B cell (primary cell): ENCODE data around the gene TTLL11. TPM values are rescaled to one million over a fixed set of nuclear protein-coding genes. Genes with fewer than 3 reads are reported as not detected.
A peak's percentile ranks its signal among the peaks of the same experiment; 100 is the strongest.

Experiments
- ATAC-seq: fragments of 200-7000 bp; cut with Tn5 transposase; one replicate; pipeline ENCODE4 v1.10.0; 2021; ENCODE audit warnings: low read depth, mild to moderate bottlenecking, moderate number of reproducible peaks, moderate library complexity
- CTCF ChIA-PET: fragments of 350-600 bp; sonication (Branson Sonifier 250); formaldehyde crosslinking; loops from one replicate; lab custom pipeline; 2021; ENCODE audit warnings: antibody characterized with exemption, inconsistent platforms; lab: Charles Lee
- POLR2A ChIA-PET: fragments of 350-600 bp; sonication (Branson Sonifier 250); formaldehyde crosslinking; loops from one replicate; lab custom pipeline; 2021; ENCODE audit warnings: antibody characterized with exemption; lab: Charles Lee
- DNase-seq: peaks from one replicate; pipeline ENCODE4 v3.0.0; 2013
- H2AFZ ChIP-seq: 2 replicates; pipeline ENCODE4 v1.6.1; 2012; ENCODE audit warnings: mild to moderate bottlenecking, low read depth, low read length; ENCODE audit not compliant: insufficient read depth, poor library complexity, severe bottlenecking
- H3K27ac ChIP-seq, 2 donors: 1 replicate in 1 of 2; 2 replicates in 1 of 2; pipeline ENCODE4 v1.5.1; 2012 to 2013; ENCODE audit warnings: low read length in 2 of 2, mild to moderate bottlenecking in 2 of 2, moderate library complexity in 1 of 2
- H3K27me3 ChIP-seq, 4 experiments: fragments of 200-600 bp in 1 of 4; sonication (generic) in 1 of 4; replicated peaks in 1 of 4; 1 replicate in 2 of 4; 2 replicates in 2 of 4; pipeline versions ENCODE4 v1.6.1 to v1.7.0; 2013 to 2016; ENCODE audit warnings: low read length in 3 of 4, mild to moderate bottlenecking in 2 of 4, mixed read lengths in 1 of 4, moderate library complexity in 1 of 4; ENCODE audit not compliant: insufficient read depth in 4 of 4, control insufficient read depth in 3 of 4; ENCODE audit errors: control extremely low read depth in 1 of 4
- H3K36me3 ChIP-seq, 2 experiments: replicated peaks in 1 of 2; 1 replicate in 1 of 2; 2 replicates in 1 of 2; pipeline versions ENCODE4 v1.6.1 to v1.7.1; 2013; ENCODE audit warnings: low read length in 1 of 2; ENCODE audit not compliant: insufficient read depth in 2 of 2, control insufficient read depth in 1 of 2; ENCODE audit errors: control extremely low read depth in 1 of 2, extremely low read depth in 1 of 2
- H3K4me1 ChIP-seq, 2 donors: fragments of 200-600 bp in 1 of 2; sonication (generic) in 1 of 2; 1 replicate in 1 of 2; 2 replicates in 1 of 2; pipeline versions ENCODE4 v1.5.1 to v1.6.1; 2013 to 2017; ENCODE audit warnings: low read length in 2 of 2; ENCODE audit not compliant: control insufficient read depth in 2 of 2, insufficient read depth in 2 of 2
- H3K4me2 ChIP-seq: replicated peaks from 2 replicates; pipeline ENCODE3; 2012; ENCODE audit warnings: mild to moderate bottlenecking, low read depth, low read length; ENCODE audit not compliant: poor library complexity, severe bottlenecking
- H3K4me3 ChIP-seq, 5 experiments: fragments of 200-600 bp in 1 of 5; sonication (generic) in 1 of 5; 1 replicate in 3 of 5; 2 replicates in 2 of 5; pipeline versions ENCODE4 v1.5.1 to v1.7.0; 2011 to 2016; ENCODE audit warnings: low read length in 4 of 5, mild to moderate bottlenecking in 4 of 5, low read depth in 2 of 5, control low read depth in 1 of 5, moderate library complexity in 1 of 5; ENCODE audit not compliant: insufficient read depth in 1 of 5; ENCODE audit errors: control extremely low read depth in 1 of 5, extremely low read depth in 1 of 5
- H3K79me2 ChIP-seq: fragments of 200-600 bp; sonication (generic); one replicate; pipeline ENCODE4 v1.6.0; 2016; ENCODE audit warnings: low read length; ENCODE audit not compliant: control insufficient read depth, insufficient read depth
- H3K9ac ChIP-seq: fragments of 200-600 bp; sonication (generic); 2 replicates; pipeline ENCODE4 v1.6.1; 2017; ENCODE audit warnings: mild to moderate bottlenecking, low read length, moderate library complexity
- H3K9me3 ChIP-seq, 3 donors: one replicate each; pipeline versions ENCODE4 v1.6.1 to v1.7.1; 2013; ENCODE audit warnings: low read length in 2 of 3; ENCODE audit not compliant: control insufficient read depth in 2 of 3, insufficient read depth in 1 of 3; ENCODE audit errors: control extremely low read depth in 1 of 3
- H4K20me1 ChIP-seq: 2 replicates; pipeline ENCODE4 v1.6.0; 2012; ENCODE audit warnings: mild to moderate bottlenecking, low read length; ENCODE audit not compliant: insufficient read depth, control insufficient read depth, poor library complexity, severe bottlenecking
- H3K27ac Mint-ChIP-seq: one replicate; pipeline ENCODE4 v1.8.0; 2021; ENCODE audit warnings: mixed read lengths
- H3K27me3 Mint-ChIP-seq: one replicate; pipeline ENCODE4 v1.8.0; 2021; ENCODE audit warnings: mixed read lengths
- H3K4me1 Mint-ChIP-seq: one replicate; pipeline ENCODE4 v1.8.0; 2021; ENCODE audit warnings: mixed read lengths
- H3K4me3 Mint-ChIP-seq: one replicate; pipeline ENCODE4 v1.8.0; 2021; ENCODE audit warnings: mixed read lengths
- H3K9me3 Mint-ChIP-seq: one replicate; pipeline ENCODE4 v1.8.0; 2022; ENCODE audit warnings: mixed read lengths; ENCODE audit not compliant: insufficient read depth
- CTCF ChIP-seq: fragments of 200-600 bp; IDR thresholded peaks from one replicate; pipeline ENCODE4 v1.8.0; 2022; ENCODE audit warnings: antibody characterized with exemption, mild to moderate bottlenecking
- EZH2 ChIP-seq: IDR thresholded peaks from 2 replicates; pipeline ENCODE4 v1.6.1; 2012; ENCODE audit warnings: borderline replicate concordance, low read depth, mild to moderate bottlenecking, moderate library complexity, low read length; ENCODE audit not compliant: insufficient read depth, poor library complexity, severe bottlenecking
- WGBS: methylation state at CpG from one replicate; pipeline ENCODE4 v1.1.5; 2013; ENCODE audit warnings: missing lambda C conversion rate; ENCODE audit not compliant: insufficient coverage; 5-methylcytosine and 5-hydroxymethylcytosine counted together
- intact Hi-C: fragments of 100-400 bp; cut with micrococcal nuclease; formaldehyde crosslinking; loops from one replicate; pipeline ENCODE4 v1.10.0; 2022
- polyA plus RNA-seq: library from polyadenylated mRNA; depleted of rRNA; stranded (reverse); fragments of >200 nt; gene quantifications from 2 replicates; pipeline ENCODE4 v1.2.3, GENCODE V29; 2012
- total RNA-seq, 2 donors: library from RNA; stranded (reverse); fragments of 120-200 nt in 1 of 2; gene quantifications; 1 replicate in 1 of 2; 2 replicates in 1 of 2; pipeline versions ENCODE4 v1.2.3 to v1.2.4, GENCODE V29; 2013 to 2022

The TTLL11 gene
- total and polyA plus RNA-seq, 2 donors (not counting 1 experiment from before 2014, with no cell fraction given), result 3.6 to 3.8 TPM

GRCh38 chr9:121942313-121942712, 150.8 kb downstream of the TTLL11 start:
- H3K4me1 ChIP-seq, result peaks cover 35 to 69% of the 10 kb centered on the region in 2 donors
- no peak overlapping the region for H3K9ac ChIP-seq
- H3K27me3 ChIP-seq, result no peaks in the 10 kb centered on the region
- H2AFZ ChIP-seq, result no peak overlapping the region
- DNase-seq, result no peak
- no peak overlapping the region for H3K4me3 Mint-ChIP-seq
- POLR2A ChIA-PET, result interaction anchor here (0.7 kb wide), 2 partner anchors 196 to 1017 kb away, joined by 3 to 5 read pairs; no protein-coding TSS in a partner anchor
- no peaks in the 10 kb centered on the region for H3K79me2 ChIP-seq
- no peaks in the 10 kb centered on the region for H3K36me3 ChIP-seq
- TF ChIP-seq EZH2 (no peak), CTCF (no peak)
- no peaks in the 10 kb centered on the region for H4K20me1 ChIP-seq
- CTCF ChIA-PET, result interaction anchor here (0.7 kb wide), 1 partner anchor 255 kb away, joined by 6 read pairs; no protein-coding TSS in a partner anchor
- intact Hi-C loops, result loop anchor here (2.0 to 5.0 kb wide), 2 partner anchors 35 to 50 kb away; no protein-coding TSS in a partner anchor
- no peak overlapping the region for H3K27ac Mint-ChIP-seq
- peak overlapping the region; percentile 25 to 67 for H3K27ac ChIP-seq
- H3K27me3 Mint-ChIP-seq, result no peaks in the 10 kb centered on the region
- WGBS, result 80% methylated on average over 1 of the region's 7 CpGs
- peak overlapping the region; percentile 37 for H3K4me2 ChIP-seq
- H3K4me3 ChIP-seq, result no peak overlapping the region
- peaks cover 41% of the 10 kb centered on the region for H3K4me1 Mint-ChIP-seq
- no peaks in the 10 kb centered on the region for H3K9me3 Mint-ChIP-seq
- ATAC-seq, result no peak
- no peaks in the 10 kb centered on the region for H3K9me3 ChIP-seq

GRCh38 chr9:121939643-121940042, 153.5 kb downstream of the TTLL11 start:
- Histone ChIP-seq H3K27me3 (no peaks in the 10 kb centered on the region), H3K4me3 (peak overlapping the region in 1 of 5 experiments; percentile 6), H3K9ac (no peak overlapping the region), H4K20me1 (no peaks in the 10 kb centered on the region), H3K4me2 (peak overlapping the region; percentile 18), H3K36me3 (no peaks in the 10 kb centered on the region), H3K79me2 (no peaks in the 10 kb centered on the region), H3K27ac (no peak overlapping the region), H3K4me1 (peaks cover 23 to 42% of the 10 kb centered on the region in 2 donors), H3K9me3 (no peaks in the 10 kb centered on the region), H2AFZ (no peak overlapping the region)
- intact Hi-C loops, result loop anchor here (5.0 kb wide), 1 partner anchor 32 kb away; no protein-coding TSS in a partner anchor
- DNase-seq (no peak), ATAC-seq (peak; percentile 15)
- ChIA-PET POLR2A (no interaction called here), CTCF (interaction anchor here (0.9 to 1.0 kb wide), 2 partner anchors 10 to 204 kb away, joined by 3 read pairs; no protein-coding TSS in a partner anchor)
- WGBS, result 43% methylated on average over 10 of the region's 10 CpGs
- TF ChIP-seq EZH2, result no peak
- TF ChIP-seq CTCF, result no peak
- H3K4me3 Mint-ChIP-seq, result peak overlapping the region; percentile 73
- H3K27me3 Mint-ChIP-seq, result no peaks in the 10 kb centered on the region
- H3K27ac Mint-ChIP-seq, result no peak overlapping the region
- peaks cover 19% of the 10 kb centered on the region for H3K4me1 Mint-ChIP-seq
- H3K9me3 Mint-ChIP-seq, result no peaks in the 10 kb centered on the region
